HCT116 (cell line): ENCODE data around the gene CEP112. TPM values are rescaled to one million over a fixed set of nuclear protein-coding genes. Genes with fewer than 3 reads are reported as not detected.

ENCODE experiments used
- ATAC-seq: fragments of 200-7000 bp; cut with Tn5 transposase; 2 replicates; pipeline ENCODE4 v1.9.1; 2020; ENCODE audit warnings: mild to moderate bottlenecking, moderate library complexity
- BruUV-seq: library from RNA; stranded (reverse); fragments of 400-500 nt; replicated peaks from 2 replicates; lab custom pipeline; 2021; lab: Mats Ljungman, UMichigan
- CTCF ChIA-PET: fragments of 300-600 bp; sonication (Branson Sonifier 250); formaldehyde crosslinking; loops from one replicate; lab custom pipeline; 2021; ENCODE audit warnings: antibody characterized with exemption; lab: Charles Lee
- POLR2A ChIA-PET: fragments of 300-600, 350-600 bp; sonication (Branson Sonifier 250); formaldehyde crosslinking; loops from one replicate; lab custom pipeline; 2021; ENCODE audit warnings: antibody characterized with exemption; lab: Charles Lee
- RAD21 ChIA-PET, 2 experiments: fragments of 300-600 bp; sonication (Branson Sonifier 250); formaldehyde crosslinking; loops; one replicate each; lab custom pipeline; 2023; ENCODE audit warnings: low total read pairs in 2 of 2; ENCODE audit not compliant: uncharacterized antibody in 2 of 2, unreplicated experiment in 2 of 2, low non-redundant PET in 1 of 2; lab: Charles Lee
- DNase-seq: peaks from one replicate; pipeline ENCODE4 v3.0.0-alpha.2; 2010; ENCODE audit warnings: low read depth, low spot score
- H2AFZ ChIP-seq: fragments of 200-600 bp; shearing (Covaris generic), sonication (generic); 2 replicates; pipeline ENCODE4 v1.6.1; 2017; ENCODE audit warnings: low read depth, mixed run types, mixed read lengths, antibody characterized with exemption, low read length; ENCODE audit not compliant: poor library complexity, severe bottlenecking
- H3K27ac ChIP-seq: 2 replicates; pipeline ENCODE4 v1.5.1; 2012; ENCODE audit warnings: low read depth, low read length
- H3K27me3 ChIP-seq: fragments of 200-600 bp; sonication (generic); 2 replicates; pipeline ENCODE4 v1.6.1; 2016; ENCODE audit warnings: mixed run types, low read length, mixed read lengths; ENCODE audit not compliant: insufficient read depth
- H3K36me3 ChIP-seq, 2 experiments: fragments of 200-500 bp in 1 of 2; fragments of 200-600 bp in 1 of 2; sonication (Bioruptor generic) in 1 of 2; sonication (generic) in 1 of 2; 2 replicates each; pipeline versions ENCODE4 v1.5.1 to v1.6.1; 2014 to 2016; ENCODE audit warnings: low read length in 2 of 2, inconsistent platforms in 1 of 2, mixed read lengths in 1 of 2, mixed run types in 1 of 2; ENCODE audit not compliant: insufficient read depth in 2 of 2, control insufficient read depth in 1 of 2
- H3K4me1 ChIP-seq, 2 experiments: fragments of 200-600 bp in 1 of 2; sonication (generic) in 1 of 2; 2 replicates each; pipeline versions ENCODE4 v1.5.1 to v1.6.1; 2012 to 2017; ENCODE audit warnings: low read length in 2 of 2, inconsistent platforms in 1 of 2, mild to moderate bottlenecking in 1 of 2, mixed read lengths in 1 of 2, mixed run types in 1 of 2, moderate library complexity in 1 of 2; ENCODE audit not compliant: insufficient read depth in 2 of 2, control insufficient read depth in 1 of 2
- H3K4me2 ChIP-seq: fragments of 200-600 bp; sonication (generic); 2 replicates; pipeline ENCODE4 v1.6.1; 2017; ENCODE audit warnings: mixed run types, low read length, mixed read lengths
- H3K4me3 ChIP-seq, 2 experiments: fragments of 200-600 bp in 1 of 2; sonication (generic) in 1 of 2; replicated peaks in 1 of 2; 2 replicates each; pipeline ENCODE4 v1.5.1; 2011 to 2016; ENCODE audit warnings: low read length in 2 of 2, control low read depth in 1 of 2, low read depth in 1 of 2, mild to moderate bottlenecking in 1 of 2, mixed read lengths in 1 of 2, mixed run types in 1 of 2
- H3K79me2 ChIP-seq: fragments of 200-600 bp; sonication (generic); 2 replicates; pipeline ENCODE4 v1.6.1; 2017; ENCODE audit warnings: mild to moderate bottlenecking, mixed run types, low read length, moderate library complexity, mixed read lengths; ENCODE audit not compliant: insufficient read depth
- H3K9ac ChIP-seq: fragments of 200-600 bp; sonication (generic); 2 replicates; pipeline ENCODE4 v1.6.1; 2016; ENCODE audit warnings: low read length, mixed read lengths
- H3K9me2 ChIP-seq: fragments of 200-600 bp; sonication (generic), shearing (Covaris generic); 2 replicates; pipeline ENCODE4 v1.6.1; 2017; ENCODE audit warnings: mixed run types, mild to moderate bottlenecking, moderate library complexity; ENCODE audit not compliant: insufficient read depth
- H3K9me3 ChIP-seq, 2 experiments: fragments of 200-500 bp in 1 of 2; fragments of 200-600 bp in 1 of 2; sonication (Bioruptor generic) in 1 of 2; sonication (generic) in 1 of 2; 2 replicates each; pipeline ENCODE4 v1.6.1; 2014 to 2017; ENCODE audit warnings: low read length in 2 of 2, mixed read lengths in 2 of 2, inconsistent platforms in 1 of 2, low read depth in 1 of 2, mild to moderate bottlenecking in 1 of 2, mixed run types in 1 of 2, moderate library complexity in 1 of 2; ENCODE audit not compliant: control insufficient read depth in 1 of 2, insufficient read depth in 1 of 2
- H4K20me1 ChIP-seq: fragments of 200-600 bp; sonication (generic), shearing (Covaris generic); 2 replicates; pipeline ENCODE4 v1.6.1; 2017; ENCODE audit warnings: mixed run types, mild to moderate bottlenecking, moderate library complexity; ENCODE audit not compliant: insufficient read depth
- CBX3 ChIP-seq: IDR thresholded peaks from 2 replicates; pipeline ENCODE4 v1.6.1; 2012; ENCODE audit warnings: low read depth
- CEBPB ChIP-seq: IDR thresholded peaks from 2 replicates; pipeline ENCODE4 v1.6.1; 2012; ENCODE audit warnings: low read depth
- EGR1 ChIP-seq: IDR thresholded peaks from 2 replicates; pipeline ENCODE4 v1.6.1; 2012; ENCODE audit warnings: low read depth
- ELF1 ChIP-seq: IDR thresholded peaks from 2 replicates; pipeline ENCODE4 v1.6.1; 2012; ENCODE audit warnings: low read depth, borderline replicate concordance
- EZH2phosphoT487 ChIP-seq: fragments of 200-600 bp; IDR thresholded peaks from 2 replicates; pipeline ENCODE4 v1.6.1; 2018; ENCODE audit warnings: antibody characterized with exemption, borderline replicate concordance
- FOSL1 ChIP-seq: IDR thresholded peaks from 2 replicates; pipeline ENCODE4 v1.6.1; 2012; ENCODE audit warnings: low read depth
- JUND ChIP-seq: IDR thresholded peaks from 2 replicates; pipeline ENCODE4 v1.6.1; 2012
- POLR2AphosphoS5 ChIP-seq: IDR thresholded peaks from 2 replicates; pipeline ENCODE4 v1.6.1; 2011; ENCODE audit warnings: mild to moderate bottlenecking, low read depth, low read length, moderate library complexity
- RAD21 ChIP-seq: IDR thresholded peaks from 2 replicates; pipeline ENCODE4 v1.6.1; 2012; ENCODE audit warnings: low read depth, mild to moderate bottlenecking
- SIN3A ChIP-seq: IDR thresholded peaks from 2 replicates; pipeline ENCODE4 v1.6.1; 2012; ENCODE audit warnings: low read depth
- SP1 ChIP-seq: IDR thresholded peaks from 2 replicates; pipeline ENCODE4 v1.6.1; 2012; ENCODE audit warnings: low read depth
- SRF ChIP-seq: IDR thresholded peaks from 2 replicates; pipeline ENCODE4 v1.6.1; 2012; ENCODE audit warnings: low read depth
- TCF7L2 ChIP-seq: IDR thresholded peaks from 2 replicates; pipeline ENCODE4 v1.7.0; 2011; ENCODE audit warnings: borderline replicate concordance, inconsistent platforms; ENCODE audit not compliant: insufficient read depth, insufficient read length; ENCODE audit errors: extremely low read depth
- YY1 ChIP-seq: IDR thresholded peaks from 2 replicates; pipeline ENCODE4 v1.6.1; 2011; ENCODE audit warnings: low read length, low read depth, moderate library complexity, mild to moderate bottlenecking; ENCODE audit not compliant: insufficient replicate concordance; ENCODE audit errors: extremely low read depth
- ZFX ChIP-seq: fragments of 450-650 bp; IDR thresholded peaks from 2 replicates; pipeline ENCODE4 v1.6.1; 2017
- ZNF274 ChIP-seq: fragments of 200-500 bp; sonication (Bioruptor generic); IDR thresholded peaks from 2 replicates; pipeline ENCODE4 v1.6.1; 2014; ENCODE audit warnings: mild to moderate bottlenecking, low read depth, low read length, inconsistent platforms
- intact Hi-C: fragments of 100-400 bp; cut with micrococcal nuclease; formaldehyde crosslinking; loops from 2 replicates; pipeline ENCODE4 v1.10.0; 2022
- total RNA-seq: library from RNA; stranded (reverse); gene quantifications from one replicate; pipeline ENCODE4 v1.2.1, GENCODE V29; 2021; ENCODE audit not compliant: unreplicated experiment

Gene CEP112
- total RNA-seq, 1 experiment from 2014 or later, result 10.9 TPM

GRCh38 chr17:66184392-66184791 lies 7.5 kb downstream of the CEP112 start:
- Histone ChIP-seq H3K36me3 (peaks cover 0 to 11% of the 10 kb centered on the region in 2 experiments; a peak in 2 of 4 replicates), H2AFZ (no peak overlapping the region), H3K9ac (no peak overlapping the region), H3K4me3 (no peak overlapping the region), H3K9me2 (no peaks in the 10 kb centered on the region), H3K27me3 (no peaks in the 10 kb centered on the region), H3K9me3 (no peaks in the 10 kb centered on the region; a peak in 1 of 4 replicates), H3K4me1 (no peaks in the 10 kb centered on the region), H3K79me2 (no peaks in the 10 kb centered on the region), H4K20me1 (no peaks in the 10 kb centered on the region), H3K4me2 (no peak overlapping the region), H3K27ac (no peak overlapping the region)
- DNase-seq (no peak), ATAC-seq (no peak)
- POLR2A ChIA-PET, result no interaction called here
- TF ChIP-seq RAD21 (no peak), FOSL1 (no peak), SP1 (no peak), POLR2AphosphoS5 (no peak), ELF1 (no peak), TCF7L2 (no peak), YY1 (no peak), ZNF274 (no peak), CEBPB (no peak), EGR1 (no peak), JUND (no peak), SIN3A (no peak), CBX3 (no peak), ZFX (no peak), SRF (no peak), EZH2phosphoT487 (no peak)
- RAD21 ChIA-PET, result no interaction called here
- no TSS peak for BruUV-seq
- CTCF ChIA-PET, result no interaction called here
- intact Hi-C loops, result no loop called here
